Measurements from ENCODE around the gene MRPL49. TPM values are rescaled to one million over a fixed set of nuclear protein-coding genes. Genes with fewer than 3 reads are reported as not detected.

The MRPL49 gene
- total and polyA plus RNA-seq, 2 of the 13 experiments (the other 11 are each of a cell fraction or from before 2014, with no cell fraction given) = 39.2 to 53.3 TPM

DNA sequence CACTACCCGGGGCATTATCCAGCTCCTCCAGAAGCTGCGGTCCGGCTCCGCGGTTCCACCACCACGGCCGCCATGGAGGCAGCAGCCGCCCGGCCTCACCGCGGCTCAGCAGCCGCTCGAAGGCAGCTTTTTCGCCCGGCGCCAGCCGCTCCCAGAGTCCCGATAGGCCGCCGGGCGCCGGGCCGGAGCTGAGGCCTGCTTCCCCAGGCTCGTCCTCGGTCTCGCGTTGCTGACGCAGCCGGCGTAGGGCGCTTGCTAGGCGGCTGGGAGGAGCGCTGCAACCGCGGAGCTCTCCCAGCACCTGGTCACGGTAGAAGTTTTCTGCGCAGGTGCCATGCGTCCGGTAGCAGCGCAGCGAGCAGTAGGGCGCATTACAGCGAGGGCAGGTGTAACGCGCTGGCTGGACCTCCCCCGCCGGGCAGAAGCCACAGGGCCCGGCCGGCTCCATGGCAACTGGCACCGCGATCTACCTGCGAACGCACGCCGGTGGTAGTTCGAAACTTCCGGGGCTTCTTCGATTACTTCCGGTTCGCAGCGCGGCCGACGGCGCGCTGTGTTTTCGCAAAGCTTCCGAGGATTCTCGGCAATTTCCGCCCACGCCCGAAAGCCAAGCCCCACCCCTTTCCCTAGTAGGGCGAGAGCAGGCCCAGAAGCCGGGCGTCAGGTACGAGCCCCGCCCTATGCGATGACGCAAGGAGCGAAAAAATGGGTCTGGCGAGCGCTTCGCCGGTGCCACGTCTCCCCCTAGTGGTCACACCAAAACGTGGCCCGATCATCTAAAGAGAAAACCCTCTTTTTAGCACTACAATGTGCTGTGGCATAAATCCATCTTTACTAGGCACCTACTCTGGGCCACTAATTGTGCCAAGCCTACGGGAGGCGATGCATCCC lies 4.7 kb upstream of the MRPL49 start, which contains the start of gene ZNHIT2 (continued):
- TF ChIP-seq, protein P1, sequence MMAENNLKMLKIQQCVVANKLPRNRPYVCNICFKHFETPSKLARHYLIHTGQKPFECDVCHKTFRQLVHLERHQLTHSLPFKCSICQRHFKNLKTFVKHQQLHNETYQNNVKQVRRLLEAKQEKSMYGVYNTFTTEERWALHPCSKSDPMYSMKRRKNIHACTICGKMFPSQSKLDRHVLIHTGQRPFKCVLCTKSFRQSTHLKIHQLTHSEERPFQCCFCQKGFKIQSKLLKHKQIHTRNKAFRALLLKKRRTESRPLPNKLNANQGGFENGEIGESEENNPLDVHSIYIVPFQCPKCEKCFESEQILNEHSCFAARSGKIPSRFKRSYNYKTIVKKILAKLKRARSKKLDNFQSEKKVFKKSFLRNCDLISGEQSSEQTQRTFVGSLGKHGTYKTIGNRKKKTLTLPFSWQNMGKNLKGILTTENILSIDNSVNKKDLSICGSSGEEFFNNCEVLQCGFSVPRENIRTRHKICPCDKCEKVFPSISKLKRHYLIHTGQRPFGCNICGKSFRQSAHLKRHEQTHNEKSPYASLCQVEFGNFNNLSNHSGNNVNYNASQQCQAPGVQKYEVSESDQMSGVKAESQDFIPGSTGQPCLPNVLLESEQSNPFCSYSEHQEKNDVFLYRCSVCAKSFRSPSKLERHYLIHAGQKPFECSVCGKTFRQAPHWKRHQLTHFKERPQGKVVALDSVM (CRISPR knock-in tag; IDR thresholded peaks at IDR 0.05) = peak; percentile 44
- TF ChIP-seq ZNF761 (CRISPR knock-in tag; conservative IDR thresholded peaks at IDR 0.05) (peak; percentile 88; the same call in 1 of the 2 replicates), ZNF432 (CRISPR knock-in tag; IDR thresholded peaks at IDR 0.05; ENCODE audit: borderline replicate concordance) (no peak), ZNF879 (CRISPR knock-in tag; IDR thresholded peaks at IDR 0.05) (no peak), SP140L (CRISPR knock-in tag; IDR thresholded peaks at IDR 0.05; ENCODE audit: borderline replicate concordance) (peak; percentile 21; the same call in 1 of the 2 replicates), MLLT10 (CRISPR knock-in tag; IDR thresholded peaks at IDR 0.05) (no peak), ARNTL (CRISPR knock-in tag; IDR thresholded peaks at IDR 0.05) (peak; percentile 58), IRF9 (CRISPR knock-in tag; IDR thresholded peaks at IDR 0.05; ENCODE audit: borderline replicate concordance) (0 out of 2 replicates have a peak, but pooled peaks have one; percentile 4), ZNF703 (CRISPR knock-in tag; IDR thresholded peaks at IDR 0.05; ENCODE audit: borderline replicate concordance) (no peak; the same call in 1 of the 2 replicates), ZNF782 (CRISPR knock-in tag; IDR thresholded peaks at IDR 0.05; ENCODE audit: borderline replicate concordance) (peak; percentile 68), MTA1 (CRISPR knock-in tag; IDR thresholded peaks at IDR 0.05; ENCODE audit: borderline replicate concordance) (0 out of 2 replicates have a peak, but pooled peaks have one; percentile 63), LRRFIP1 (CRISPR knock-in tag; conservative IDR thresholded peaks at IDR 0.05) (no peak), ZNF878 (CRISPR knock-in tag; IDR thresholded peaks at IDR 0.05) (0 out of 2 replicates have a peak, but pooled peaks have one; percentile 76), SP4 (CRISPR knock-in tag; IDR thresholded peaks at IDR 0.05) (peak; percentile 75), PRDM15 (CRISPR knock-in tag; IDR thresholded peaks at IDR 0.05) (peak; percentile 28; the same call in 1 of the 2 replicates), RBAK (CRISPR knock-in tag; IDR thresholded peaks at IDR 0.05) (0 out of 2 replicates have a peak, but pooled peaks have one; percentile 51), ZNF225 (CRISPR knock-in tag; IDR thresholded peaks at IDR 0.05) (peak; percentile 44; the same call in 1 of the 2 replicates), PRPF4 (IDR thresholded peaks at IDR 0.05; ENCODE audit: low read depth, low read length, poor library complexity, severe bottlenecking) (no peak), PHF8 (CRISPR knock-in tag; IDR thresholded peaks at IDR 0.05) (peak; percentile 97)

Data from HepG2 (cell line).